Measurements from ENCODE around the gene SMC6. TPM values are rescaled to one million over a fixed set of nuclear protein-coding genes. Genes with fewer than 3 reads are reported as not detected.

SMC6 gene
- total RNA-seq, 1 donor from 2014 or later, result 26.8 TPM

DNA sequence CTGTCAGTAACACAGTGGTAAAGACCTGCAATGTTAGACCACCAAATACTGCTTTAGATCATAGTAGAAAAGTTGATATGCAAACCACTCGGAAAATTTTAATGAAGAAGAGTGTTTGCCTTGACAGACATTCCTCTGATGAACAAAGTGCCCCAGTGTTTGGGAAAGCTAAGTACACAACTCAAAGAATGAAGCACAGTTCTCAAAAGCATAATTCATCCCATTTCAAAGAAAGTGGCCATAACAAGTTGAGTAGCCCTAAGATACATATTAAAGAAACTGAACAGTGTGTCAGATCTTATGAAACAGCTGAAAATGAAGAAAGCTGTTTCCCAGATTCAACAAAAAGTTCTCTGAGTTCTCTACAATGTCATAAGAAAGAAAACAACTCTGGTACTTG lies 27.9 kb upstream of the SMC6 start:
- H3K27me3 Mint-ChIP-seq, result no peaks in the 10 kb centered on the region
- TF ChIP-seq, protein P1, sequence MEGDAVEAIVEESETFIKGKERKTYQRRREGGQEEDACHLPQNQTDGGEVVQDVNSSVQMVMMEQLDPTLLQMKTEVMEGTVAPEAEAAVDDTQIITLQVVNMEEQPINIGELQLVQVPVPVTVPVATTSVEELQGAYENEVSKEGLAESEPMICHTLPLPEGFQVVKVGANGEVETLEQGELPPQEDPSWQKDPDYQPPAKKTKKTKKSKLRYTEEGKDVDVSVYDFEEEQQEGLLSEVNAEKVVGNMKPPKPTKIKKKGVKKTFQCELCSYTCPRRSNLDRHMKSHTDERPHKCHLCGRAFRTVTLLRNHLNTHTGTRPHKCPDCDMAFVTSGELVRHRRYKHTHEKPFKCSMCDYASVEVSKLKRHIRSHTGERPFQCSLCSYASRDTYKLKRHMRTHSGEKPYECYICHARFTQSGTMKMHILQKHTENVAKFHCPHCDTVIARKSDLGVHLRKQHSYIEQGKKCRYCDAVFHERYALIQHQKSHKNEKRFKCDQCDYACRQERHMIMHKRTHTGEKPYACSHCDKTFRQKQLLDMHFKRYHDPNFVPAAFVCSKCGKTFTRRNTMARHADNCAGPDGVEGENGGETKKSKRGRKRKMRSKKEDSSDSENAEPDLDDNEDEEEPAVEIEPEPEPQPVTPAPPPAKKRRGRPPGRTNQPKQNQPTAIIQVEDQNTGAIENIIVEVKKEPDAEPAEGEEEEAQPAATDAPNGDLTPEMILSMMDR (IDR thresholded peaks at IDR 0.05; ENCODE audit: unreplicated experiment), result no peak
- no peak overlapping the region for H3K27ac Mint-ChIP-seq
- no peaks in the 10 kb centered on the region for H3K4me1 Mint-ChIP-seq (ENCODE audit: low read depth)
- H3K9me3 Mint-ChIP-seq (ENCODE audit: low read depth), result no peaks in the 10 kb centered on the region
- no peak for DNase-seq (ENCODE audit: low spot score, unreplicated experiment)
- H3K36me3 Mint-ChIP-seq (ENCODE audit: insufficient read depth), result peaks cover 19% of the 10 kb centered on the region
- no peak overlapping the region for H3K4me3 Mint-ChIP-seq (ENCODE audit: low read depth)

DNA sequence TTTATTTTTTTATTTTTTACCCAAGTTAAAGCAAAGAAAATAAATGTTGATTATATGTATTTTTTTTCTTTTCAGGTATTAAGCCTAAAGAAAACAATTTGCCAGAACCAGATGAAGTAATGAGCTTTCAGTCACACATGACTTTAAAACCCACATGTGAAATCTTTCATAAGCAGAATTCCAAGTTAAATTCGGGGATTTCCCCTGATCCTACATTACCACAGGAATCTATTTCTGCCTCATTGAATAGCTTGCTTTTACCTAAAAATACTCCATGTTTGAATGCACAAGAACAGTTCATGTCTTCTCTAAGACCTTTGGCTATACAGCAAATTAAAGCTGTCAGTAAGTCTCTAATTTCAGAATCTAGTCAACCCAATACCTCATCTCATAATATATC lies 26.9 kb upstream of the SMC6 start:
- H3K9me3 Mint-ChIP-seq (ENCODE audit: low read depth), result no peaks in the 10 kb centered on the region
- H3K4me3 Mint-ChIP-seq (ENCODE audit: low read depth), result no peak overlapping the region
- no peak overlapping the region for H3K27ac Mint-ChIP-seq
- TF ChIP-seq, protein P1 (IDR thresholded peaks at IDR 0.05; ENCODE audit: unreplicated experiment), result no peak
- no peaks in the 10 kb centered on the region for H3K27me3 Mint-ChIP-seq
- H3K36me3 Mint-ChIP-seq (ENCODE audit: insufficient read depth), result peaks cover 19% of the 10 kb centered on the region
- H3K4me1 Mint-ChIP-seq (ENCODE audit: low read depth), result no peaks in the 10 kb centered on the region
- no peak for DNase-seq (ENCODE audit: low spot score, unreplicated experiment)

DNA sequence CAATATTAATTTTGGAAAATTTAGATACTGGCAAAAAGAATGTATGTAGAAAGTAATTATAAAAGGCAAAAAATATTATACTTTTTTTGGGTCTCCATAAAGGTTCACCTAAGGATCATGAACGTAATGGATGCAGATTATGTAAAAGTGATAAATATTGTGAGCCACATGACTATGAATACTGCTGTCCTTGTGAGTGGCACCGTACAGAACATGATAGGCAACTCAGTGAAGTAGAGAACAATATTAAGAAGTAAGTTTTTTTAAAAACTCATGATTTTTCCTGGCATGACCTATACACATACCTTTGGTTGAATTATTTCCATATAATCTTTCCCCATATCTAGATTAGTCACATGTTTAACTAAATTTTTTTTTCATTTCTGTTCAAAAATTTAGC lies 18.9 kb upstream of the SMC6 start:
- Mint-ChIP-seq H3K9me3 (ENCODE audit: low read depth) (no peaks in the 10 kb centered on the region), H3K4me3 (ENCODE audit: low read depth) (no peak overlapping the region), H3K27me3 (no peaks in the 10 kb centered on the region), H3K27ac (no peak overlapping the region), H3K36me3 (ENCODE audit: insufficient read depth) (peaks cover 3% of the 10 kb centered on the region), H3K4me1 (ENCODE audit: low read depth) (no peaks in the 10 kb centered on the region)
- TF ChIP-seq, protein P1 (IDR thresholded peaks at IDR 0.05; ENCODE audit: unreplicated experiment), result no peak
- DNase-seq (ENCODE audit: low spot score, unreplicated experiment), result no peak

DNA sequence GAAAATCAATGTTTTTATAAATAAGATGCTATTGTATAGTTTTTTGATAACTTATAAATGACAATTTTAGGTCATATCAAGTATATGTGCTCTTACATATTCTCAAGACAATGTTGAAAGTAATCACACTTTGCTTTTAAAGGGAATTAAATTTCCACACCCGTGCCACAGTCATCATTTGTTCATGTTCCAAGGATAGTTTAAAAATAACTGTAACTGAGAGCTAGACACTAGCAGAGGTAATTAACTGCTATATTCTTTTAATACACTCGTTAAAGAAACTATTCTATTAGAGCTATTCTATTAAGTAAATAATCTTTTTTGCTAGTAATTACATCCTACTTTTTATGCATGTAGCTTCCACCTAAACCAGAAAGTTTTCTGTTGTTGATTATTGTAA lies 18.3 kb upstream of the SMC6 start:
- H3K27ac Mint-ChIP-seq, result no peak overlapping the region
- TF ChIP-seq, protein P1 (IDR thresholded peaks at IDR 0.05; ENCODE audit: unreplicated experiment), result no peak
- H3K9me3 Mint-ChIP-seq (ENCODE audit: low read depth), result no peaks in the 10 kb centered on the region
- H3K27me3 Mint-ChIP-seq, result no peaks in the 10 kb centered on the region
- no peak for DNase-seq (ENCODE audit: low spot score, unreplicated experiment)
- no peak overlapping the region for H3K4me3 Mint-ChIP-seq (ENCODE audit: low read depth)
- no peaks in the 10 kb centered on the region for H3K4me1 Mint-ChIP-seq (ENCODE audit: low read depth)
- peaks cover 3% of the 10 kb centered on the region for H3K36me3 Mint-ChIP-seq (ENCODE audit: insufficient read depth)

DNA sequence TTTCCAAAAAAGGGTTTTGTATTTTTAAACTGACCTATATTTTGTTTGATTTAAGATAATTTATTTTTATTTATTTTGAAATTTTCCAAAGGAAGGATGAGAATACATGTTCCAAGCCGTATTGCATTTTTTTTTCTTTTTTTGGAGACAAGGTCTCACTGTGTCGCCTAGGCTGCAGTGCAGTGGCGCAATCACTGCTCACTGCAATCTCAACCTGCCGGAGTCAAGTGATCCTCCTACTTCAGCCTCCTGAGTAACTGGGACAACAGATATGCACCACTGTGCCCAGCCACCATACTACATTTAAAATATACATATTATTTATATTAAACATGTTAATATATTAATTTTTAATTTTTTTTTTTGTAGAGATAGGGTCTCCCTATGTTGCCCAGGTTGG lies 15.3 kb upstream of the SMC6 start:
- TF ChIP-seq, protein P1 (IDR thresholded peaks at IDR 0.05; ENCODE audit: unreplicated experiment), result no peak
- no peaks in the 10 kb centered on the region for H3K27me3 Mint-ChIP-seq
- no peaks in the 10 kb centered on the region for H3K9me3 Mint-ChIP-seq (ENCODE audit: low read depth)
- H3K36me3 Mint-ChIP-seq (ENCODE audit: insufficient read depth), result no peaks in the 10 kb centered on the region
- no peak overlapping the region for H3K4me3 Mint-ChIP-seq (ENCODE audit: low read depth)
- DNase-seq (ENCODE audit: low spot score, unreplicated experiment), result no peak
- no peak overlapping the region for H3K27ac Mint-ChIP-seq
- no peaks in the 10 kb centered on the region for H3K4me1 Mint-ChIP-seq (ENCODE audit: low read depth)

Measured in progenitor cell of endocrine pancreas (in vitro differentiated cells).